GM21381 (cell line): ENCODE results near the gene TWIST2.

ENCODE experiments used
- ATAC-seq: cut with Tn5 transposase; IDR thresholded peaks from one replicate; pipeline ENCODE4 v1.9.1; 2021; ENCODE audit warnings: mild to moderate bottlenecking, moderate library complexity; ENCODE audit not compliant: unreplicated experiment

Gene TWIST2

GRCh38 chr2:238872026-238872425 is 24.1 kb downstream of the TWIST2 start:
- ATAC-seq, result no peak

- no peak for ATAC-seq
These were observed 24.9 kb downstream of the TWIST2 start for GRCh38 chr2:238872628-238873380.

GRCh38 chr2:238873381-238873801 is 25.5 kb downstream of the TWIST2 start:
- no peak for ATAC-seq

GRCh38 chr2:238873841-238874240 is 26.0 kb downstream of the TWIST2 start:
- no peak for ATAC-seq

GRCh38 chr2:238874330-238875050 is 26.6 kb downstream of the TWIST2 start:
- no peak for ATAC-seq

GRCh38 chr2:238875101-238875470 is 27.2 kb downstream of the TWIST2 start:
- no peak for ATAC-seq

- no peak for ATAC-seq
These were observed 27.8 kb downstream of the TWIST2 start for GRCh38 chr2:238875471-238876231.

GRCh38 chr2:238876232-238876630 is 28.3 kb downstream of the TWIST2 start:
- ATAC-seq, result no peak

GRCh38 chr2:238878051-238878735 is 30.3 kb downstream of the TWIST2 start:
- no peak for ATAC-seq

- ATAC-seq, result no peak
These were observed 31.2 kb downstream of the TWIST2 start for GRCh38 chr2:238879043-238879442.

GRCh38 chr2:238879621-238880377 is 31.9 kb downstream of the TWIST2 start:
- ATAC-seq, result no peak

GRCh38 chr2:238881353-238882081 is 33.6 kb downstream of the TWIST2 start:
- ATAC-seq, result no peak

GRCh38 chr2:238882082-238882755 is 34.3 kb downstream of the TWIST2 start:
- no peak for ATAC-seq

- no peak for ATAC-seq
These were observed 35.6 kb downstream of the TWIST2 start for GRCh38 chr2:238883421-238883901.

- ATAC-seq, result no peak
These were observed 36.4 kb downstream of the TWIST2 start for GRCh38 chr2:238884122-238884811.

GRCh38 chr2:238884812-238885408 is 37.0 kb downstream of the TWIST2 start:
- no peak for ATAC-seq

GRCh38 chr2:238886453-238887094 is 38.7 kb downstream of the TWIST2 start:
- no peak for ATAC-seq
